Rectal smooth muscle tissue (tissue), 1 donor: ENCODE measurements around the gene NSUN7.

Experiments
- H3K27ac ChIP-seq: one replicate; pipeline ENCODE4 v1.7.0; 2013; ENCODE audit warnings: low read depth, low read length, inconsistent platforms
- H3K27me3 ChIP-seq: one replicate; pipeline ENCODE4 v1.7.0; 2013; ENCODE audit warnings: low read length; ENCODE audit not compliant: control insufficient read depth, insufficient read depth
- H3K36me3 ChIP-seq: one replicate; pipeline ENCODE4 v1.7.0; 2013; ENCODE audit warnings: low read length; ENCODE audit not compliant: control insufficient read depth, insufficient read depth
- H3K4me1 ChIP-seq: one replicate; pipeline ENCODE4 v1.7.0; 2013; ENCODE audit warnings: low read length; ENCODE audit not compliant: control insufficient read depth, insufficient read depth
- H3K4me3 ChIP-seq: one replicate; pipeline ENCODE4 v1.7.0; 2013; ENCODE audit warnings: low read length
- H3K9ac ChIP-seq: one replicate; pipeline ENCODE4 v1.7.0; 2013; ENCODE audit warnings: low read length

NSUN7 gene

DNA sequence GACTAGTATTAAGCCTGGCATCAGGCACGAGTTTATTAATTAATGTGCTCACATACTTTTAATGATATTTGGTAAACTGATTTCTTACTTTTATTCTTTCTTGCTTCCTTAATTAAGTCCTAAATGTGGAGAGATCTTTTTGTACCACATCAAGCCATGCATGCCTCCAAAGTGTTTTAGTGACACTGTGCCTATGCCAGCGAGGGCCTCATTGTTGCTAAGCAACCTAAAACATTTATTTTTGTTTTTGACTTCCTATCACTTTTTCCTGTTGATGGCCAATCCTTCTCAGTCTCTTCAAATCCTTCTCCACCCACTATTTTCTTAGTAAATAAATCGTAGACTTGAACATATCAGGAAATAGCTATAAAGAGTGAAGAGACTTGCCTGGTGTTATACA, 5.5 kb upstream of the NSUN7 start:
- Histone ChIP-seq H3K4me3 (no peak overlapping the region), H3K9ac (no peak overlapping the region), H3K4me1 (no peaks in the 10 kb centered on the region), H3K36me3 (no peaks in the 10 kb centered on the region), H3K27me3 (no peaks in the 10 kb centered on the region), H3K27ac (no peak overlapping the region)

DNA sequence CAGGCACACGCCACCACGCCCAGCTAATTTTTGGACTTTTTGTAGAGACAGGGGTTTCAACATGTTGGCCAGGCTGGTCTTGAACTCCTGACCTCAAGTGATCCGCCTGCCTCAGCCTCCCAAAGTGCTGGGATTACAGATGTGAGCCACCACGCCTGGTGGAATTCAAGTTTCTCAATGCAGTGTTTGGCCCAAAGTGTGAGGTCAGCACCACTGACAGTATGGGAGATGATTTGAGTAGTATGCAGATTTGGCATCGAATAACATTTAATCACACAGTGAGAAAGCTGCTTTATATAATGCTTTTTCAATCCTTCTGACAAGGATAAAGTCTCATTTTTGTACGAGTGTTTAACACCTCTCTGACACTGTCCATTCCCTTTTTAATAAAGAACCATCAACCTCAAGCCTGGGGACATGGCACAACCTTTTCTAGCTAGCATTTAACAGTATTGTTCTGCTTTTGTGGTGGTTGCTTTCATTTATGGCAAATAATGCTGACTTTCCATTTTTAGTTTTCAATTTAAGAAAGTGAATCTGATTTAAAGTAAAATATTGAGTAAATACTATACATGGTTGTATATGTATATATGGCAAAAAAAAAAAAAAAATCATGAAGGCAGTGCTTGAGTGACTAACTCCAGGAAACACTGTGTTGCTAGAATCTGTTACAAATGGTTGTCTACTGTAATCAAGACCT, 4.3 kb upstream of the NSUN7 start:
- no peaks in the 10 kb centered on the region for H3K36me3 ChIP-seq
- H3K4me3 ChIP-seq, result no peak overlapping the region
- no peak overlapping the region for H3K9ac ChIP-seq
- H3K4me1 ChIP-seq, result no peaks in the 10 kb centered on the region
- H3K27ac ChIP-seq, result no peak overlapping the region
- H3K27me3 ChIP-seq, result no peaks in the 10 kb centered on the region

- Histone ChIP-seq H3K4me1 (no peaks in the 10 kb centered on the region), H3K27ac (no peak overlapping the region), H3K27me3 (no peaks in the 10 kb centered on the region), H3K36me3 (no peaks in the 10 kb centered on the region), H3K4me3 (no peak overlapping the region), H3K9ac (no peak overlapping the region)
Observed at GRCh38 chr4:40747207-40747835, 2.4 kb upstream of the NSUN7 start.

- no peak overlapping the region for H3K9ac ChIP-seq
- H3K27ac ChIP-seq, result no peak overlapping the region
- H3K36me3 ChIP-seq, result no peaks in the 10 kb centered on the region
Observed at GRCh38 chr4:40750461-40751258, 905 bp downstream of the NSUN7 start.

GRCh38 chr4:40755616-40756015, 5.9 kb downstream of the NSUN7 start:
- Histone ChIP-seq H3K27ac (no peak overlapping the region), H3K4me3 (no peak overlapping the region)

More at GRCh38 chr4:40750461-40751258, 905 bp downstream of the NSUN7 start:
- Histone ChIP-seq H3K27me3 (no peaks in the 10 kb centered on the region), H3K4me3 (peak overlapping the region; percentile 72), H3K4me1 (no peaks in the 10 kb centered on the region)

GRCh38 chr4:40763228-40763716, 13.5 kb downstream of the NSUN7 start:
- H3K4me1 ChIP-seq, result no peaks in the 10 kb centered on the region
- H3K27ac ChIP-seq, result no peak overlapping the region
- H3K9ac ChIP-seq, result no peak overlapping the region
- H3K27me3 ChIP-seq, result no peaks in the 10 kb centered on the region
- no peaks in the 10 kb centered on the region for H3K36me3 ChIP-seq
- H3K4me3 ChIP-seq, result no peak overlapping the region

More at GRCh38 chr4:40755616-40756015, 5.9 kb downstream of the NSUN7 start:
- Histone ChIP-seq H3K9ac (no peak overlapping the region), H3K36me3 (no peaks in the 10 kb centered on the region), H3K4me1 (no peaks in the 10 kb centered on the region), H3K27me3 (no peaks in the 10 kb centered on the region)

DNA sequence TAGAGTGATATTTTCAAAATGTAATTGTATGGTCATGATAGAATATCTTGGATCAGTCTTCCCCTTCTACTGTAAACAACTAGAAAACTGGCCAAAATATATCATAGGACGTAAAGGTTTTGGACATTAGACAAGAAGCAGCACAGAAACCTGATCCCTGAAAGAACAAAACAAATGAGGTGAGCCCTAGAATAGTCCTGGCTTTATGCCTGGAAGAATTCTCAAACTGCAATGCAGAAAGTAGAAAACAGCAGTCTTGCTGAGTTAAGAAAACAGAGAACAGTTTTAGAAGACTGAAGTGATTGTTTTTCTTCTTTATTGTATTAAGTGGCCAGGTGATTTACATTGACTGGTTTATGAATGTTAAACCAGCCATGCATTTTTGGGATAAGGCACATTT, 19.5 kb downstream of the NSUN7 start:
- Histone ChIP-seq H3K4me3 (no peak overlapping the region), H3K4me1 (no peaks in the 10 kb centered on the region), H3K9ac (no peak overlapping the region), H3K36me3 (no peaks in the 10 kb centered on the region), H3K27ac (no peak overlapping the region), H3K27me3 (no peaks in the 10 kb centered on the region)

- Histone ChIP-seq H3K4me1 (no peaks in the 10 kb centered on the region), H3K4me3 (no peak overlapping the region), H3K27me3 (no peaks in the 10 kb centered on the region), H3K9ac (no peak overlapping the region), H3K27ac (no peak overlapping the region), H3K36me3 (no peaks in the 10 kb centered on the region)
Observed at GRCh38 chr4:40778090-40778489, 28.3 kb downstream of the NSUN7 start.

- Histone ChIP-seq H3K36me3 (no peaks in the 10 kb centered on the region), H3K4me1 (no peaks in the 10 kb centered on the region), H3K27me3 (no peaks in the 10 kb centered on the region), H3K9ac (no peak overlapping the region), H3K27ac (no peak overlapping the region), H3K4me3 (no peak overlapping the region)
Observed at GRCh38 chr4:40782876-40783275, 33.1 kb downstream of the NSUN7 start.

DNA sequence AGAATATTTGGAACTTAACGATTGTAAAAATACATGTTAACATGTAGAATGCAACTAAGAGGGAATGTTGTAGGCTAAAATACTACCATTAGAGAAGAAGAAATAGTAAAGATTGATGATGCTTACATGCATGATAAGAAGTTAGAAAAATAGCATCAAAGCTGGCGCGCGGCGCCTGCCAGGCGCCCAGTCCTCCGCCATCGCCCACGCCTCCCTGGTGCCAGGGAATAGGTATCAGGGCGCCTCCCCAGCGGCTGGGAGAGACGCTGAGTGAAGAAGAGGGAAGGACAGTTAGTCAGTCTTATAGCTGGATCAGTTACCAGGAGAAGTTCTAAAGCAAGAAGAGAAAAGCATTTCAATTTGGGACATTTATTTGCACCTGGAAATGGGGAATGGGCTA, 36.0 kb downstream of the NSUN7 start:
- H3K36me3 ChIP-seq, result no peaks in the 10 kb centered on the region
- no peaks in the 10 kb centered on the region for H3K27me3 ChIP-seq
- H3K27ac ChIP-seq, result no peak overlapping the region
- H3K9ac ChIP-seq, result no peak overlapping the region
- no peak overlapping the region for H3K4me3 ChIP-seq
- no peaks in the 10 kb centered on the region for H3K4me1 ChIP-seq

GRCh38 chr4:40788331-40788730, 38.6 kb downstream of the NSUN7 start:
- no peaks in the 10 kb centered on the region for H3K4me1 ChIP-seq
- no peaks in the 10 kb centered on the region for H3K36me3 ChIP-seq
- no peaks in the 10 kb centered on the region for H3K27me3 ChIP-seq
- H3K4me3 ChIP-seq, result no peak overlapping the region
- no peak overlapping the region for H3K9ac ChIP-seq
- H3K27ac ChIP-seq, result no peak overlapping the region

- H3K36me3 ChIP-seq, result no peaks in the 10 kb centered on the region
- H3K9ac ChIP-seq, result no peak overlapping the region
- no peak overlapping the region for H3K27ac ChIP-seq
- no peaks in the 10 kb centered on the region for H3K4me1 ChIP-seq
- no peaks in the 10 kb centered on the region for H3K27me3 ChIP-seq
- H3K4me3 ChIP-seq, result no peak overlapping the region
Observed at GRCh38 chr4:40789031-40789430, 39.3 kb downstream of the NSUN7 start.
